ENCODE measurements around the gene KCNQ5. TPM values are rescaled to one million over a fixed set of nuclear protein-coding genes. Genes with fewer than 3 reads are reported as not detected.

Gene KCNQ5
- total RNA-seq, 2 experiments from 2014 or later = 2.1 to 2.5 TPM

DNA sequence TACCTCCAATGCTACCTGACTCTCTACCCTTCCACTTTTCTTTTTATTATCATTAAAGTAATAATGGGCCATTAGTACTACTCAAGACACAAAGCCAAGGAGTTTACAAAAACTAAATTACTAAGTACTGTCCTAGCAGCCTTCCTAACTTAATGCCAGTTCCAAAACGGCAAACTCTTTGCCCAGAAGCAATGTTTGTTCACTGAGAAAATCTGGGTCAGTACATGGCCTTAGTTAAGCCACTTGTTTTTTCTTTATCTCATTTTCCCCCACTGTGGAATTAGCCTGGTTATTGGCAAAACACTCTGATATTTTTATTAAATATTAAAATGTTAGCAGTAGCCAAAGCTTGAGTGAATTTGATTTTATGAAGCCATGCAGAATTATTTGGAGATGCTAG is 242.4 kb downstream of the KCNQ5 start:
- Histone ChIP-seq H3K9me3 (ENCODE audit: control insufficient read depth in 1 of 2, insufficient read depth in 1 of 2, low read length in 2 of 2) (no peaks in the 10 kb centered on the region), H3K36me3 (ENCODE audit: insufficient read depth, low read length) (no peaks in the 10 kb centered on the region), H3K4me1 (ENCODE audit: insufficient read depth, low read length) (no peaks in the 10 kb centered on the region), H3K4me3 (ENCODE audit: low read length) (no peak overlapping the region), H3K27ac (ENCODE audit: low read depth in 1 of 2, low read length in 2 of 2) (no peak overlapping the region), H3K27me3 (ENCODE audit: control insufficient read depth in 1 of 2, insufficient read depth in 2 of 2, low read length in 2 of 2) (no peaks in the 10 kb centered on the region)
- no peak for ATAC-seq (ENCODE audit: poor library complexity)
- CTCF ChIA-PET = no interaction called here
- TF ChIP-seq, protein P1, sequence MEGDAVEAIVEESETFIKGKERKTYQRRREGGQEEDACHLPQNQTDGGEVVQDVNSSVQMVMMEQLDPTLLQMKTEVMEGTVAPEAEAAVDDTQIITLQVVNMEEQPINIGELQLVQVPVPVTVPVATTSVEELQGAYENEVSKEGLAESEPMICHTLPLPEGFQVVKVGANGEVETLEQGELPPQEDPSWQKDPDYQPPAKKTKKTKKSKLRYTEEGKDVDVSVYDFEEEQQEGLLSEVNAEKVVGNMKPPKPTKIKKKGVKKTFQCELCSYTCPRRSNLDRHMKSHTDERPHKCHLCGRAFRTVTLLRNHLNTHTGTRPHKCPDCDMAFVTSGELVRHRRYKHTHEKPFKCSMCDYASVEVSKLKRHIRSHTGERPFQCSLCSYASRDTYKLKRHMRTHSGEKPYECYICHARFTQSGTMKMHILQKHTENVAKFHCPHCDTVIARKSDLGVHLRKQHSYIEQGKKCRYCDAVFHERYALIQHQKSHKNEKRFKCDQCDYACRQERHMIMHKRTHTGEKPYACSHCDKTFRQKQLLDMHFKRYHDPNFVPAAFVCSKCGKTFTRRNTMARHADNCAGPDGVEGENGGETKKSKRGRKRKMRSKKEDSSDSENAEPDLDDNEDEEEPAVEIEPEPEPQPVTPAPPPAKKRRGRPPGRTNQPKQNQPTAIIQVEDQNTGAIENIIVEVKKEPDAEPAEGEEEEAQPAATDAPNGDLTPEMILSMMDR (IDR thresholded peaks at IDR 0.05) = no peak
- Mint-ChIP-seq H3K27ac (no peak overlapping the region), H3K36me3 (ENCODE audit: low read depth) (no peaks in the 10 kb centered on the region), H3K27me3 (no peaks in the 10 kb centered on the region), H3K4me3 (no peak overlapping the region), H3K4me1 (ENCODE audit: low read depth) (no peaks in the 10 kb centered on the region), H3K9me3 (no peaks in the 10 kb centered on the region)
- intact Hi-C loops (cut with DNase I, micrococcal nuclease) = no loop called here
- POLR2A ChIA-PET = no interaction called here
- no peak for DNase-seq

DNA sequence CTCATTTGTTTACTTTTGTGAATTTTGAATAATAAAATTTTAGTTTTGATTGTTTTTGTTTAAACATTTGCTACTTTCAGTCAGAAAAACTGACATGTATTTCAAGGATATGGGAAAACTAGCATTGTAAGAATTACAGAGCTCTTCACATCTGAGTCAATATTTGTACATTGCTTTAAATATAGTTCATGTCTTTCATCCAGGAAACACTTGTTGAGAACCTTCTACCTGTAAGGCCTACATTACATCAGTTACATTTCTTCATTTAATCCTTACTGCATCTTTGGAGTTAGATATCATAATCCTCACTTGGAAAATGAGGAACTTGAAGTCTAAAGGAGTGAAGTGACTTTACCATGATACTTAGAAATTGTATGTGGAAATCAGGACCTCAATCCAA is 242.9 kb downstream of the KCNQ5 start:
- Mint-ChIP-seq H3K4me3 (no peak overlapping the region), H3K4me1 (ENCODE audit: low read depth) (no peaks in the 10 kb centered on the region), H3K27ac (no peak overlapping the region), H3K36me3 (ENCODE audit: low read depth) (no peaks in the 10 kb centered on the region), H3K27me3 (no peaks in the 10 kb centered on the region), H3K9me3 (no peaks in the 10 kb centered on the region)
- TF ChIP-seq, protein P1 (IDR thresholded peaks at IDR 0.05) = no peak
- H3K4me1 ChIP-seq (ENCODE audit: insufficient read depth, low read length) = no peaks in the 10 kb centered on the region
- ATAC-seq (ENCODE audit: poor library complexity) (no peak), DNase-seq (no peak)
- intact Hi-C loops (cut with DNase I, micrococcal nuclease) = no loop called here
- no peak overlapping the region for H3K27ac ChIP-seq (ENCODE audit: low read depth in 1 of 2, low read length in 2 of 2)
- H3K9me3 ChIP-seq (ENCODE audit: control insufficient read depth in 1 of 2, insufficient read depth in 1 of 2, low read length in 2 of 2) = no peaks in the 10 kb centered on the region
- no peaks in the 10 kb centered on the region for H3K36me3 ChIP-seq (ENCODE audit: insufficient read depth, low read length)
- no peaks in the 10 kb centered on the region for H3K27me3 ChIP-seq (ENCODE audit: control insufficient read depth in 1 of 2, insufficient read depth in 2 of 2, low read length in 2 of 2)
- H3K4me3 ChIP-seq (ENCODE audit: low read length) = no peak overlapping the region
- ChIA-PET CTCF (no interaction called here), POLR2A (no interaction called here)

DNA sequence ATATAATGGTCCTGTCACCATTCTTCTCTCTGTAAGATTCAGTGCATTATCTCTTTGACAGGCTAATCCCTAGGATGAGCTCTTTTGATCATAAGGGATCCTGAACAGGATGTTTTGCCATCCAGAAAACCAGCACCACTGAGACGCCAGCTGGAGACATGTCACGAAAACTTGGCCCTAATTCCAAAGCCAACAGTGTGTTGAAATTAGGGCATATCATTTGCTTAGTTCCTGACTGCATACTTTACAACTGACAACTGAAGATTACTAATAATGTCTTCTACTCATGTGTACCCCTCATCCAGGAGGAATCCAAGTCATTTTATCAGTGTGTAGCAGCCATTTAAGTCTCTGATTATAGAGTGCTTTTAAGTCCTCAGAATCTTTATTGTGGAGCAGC is 243.6 kb downstream of the KCNQ5 start:
- no peak overlapping the region for H3K27ac ChIP-seq (ENCODE audit: low read depth in 1 of 2, low read length in 2 of 2)
- CTCF ChIA-PET = no interaction called here
- POLR2A ChIA-PET = no interaction called here
- TF ChIP-seq, protein P1 (IDR thresholded peaks at IDR 0.05) = no peak
- DNase-seq (no peak), ATAC-seq (ENCODE audit: poor library complexity) (no peak)
- H3K27me3 ChIP-seq (ENCODE audit: control insufficient read depth in 1 of 2, insufficient read depth in 2 of 2, low read length in 2 of 2) = no peaks in the 10 kb centered on the region
- Mint-ChIP-seq H3K27ac (no peak overlapping the region), H3K4me3 (no peak overlapping the region), H3K27me3 (no peaks in the 10 kb centered on the region), H3K9me3 (no peaks in the 10 kb centered on the region), H3K36me3 (ENCODE audit: low read depth) (no peaks in the 10 kb centered on the region), H3K4me1 (ENCODE audit: low read depth) (no peaks in the 10 kb centered on the region)
- no peaks in the 10 kb centered on the region for H3K9me3 ChIP-seq (ENCODE audit: control insufficient read depth in 1 of 2, insufficient read depth in 1 of 2, low read length in 2 of 2)
- no peaks in the 10 kb centered on the region for H3K4me1 ChIP-seq (ENCODE audit: insufficient read depth, low read length)
- H3K36me3 ChIP-seq (ENCODE audit: insufficient read depth, low read length) = no peaks in the 10 kb centered on the region
- intact Hi-C loops (cut with DNase I, micrococcal nuclease) = no loop called here
- no peak overlapping the region for H3K4me3 ChIP-seq (ENCODE audit: low read length)

Measured in CD4-positive, alpha-beta T cell (primary cell).